Left ventricle myocardium inferior (tissue), 1 donor: ENCODE measurements around the gene CD274. TPM values are rescaled to one million over a fixed set of nuclear protein-coding genes. Genes with fewer than 3 reads are reported as not detected.

ENCODE experiments used
- DNase-seq: peaks from one replicate; pipeline ENCODE4 v3.0.0-alpha.2; 2020
- H3K27ac ChIP-seq: fragments of 200-600 bp; replicated peaks from 2 replicates; pipeline ENCODE4 v1.8.0; 2021
- H3K27me3 ChIP-seq: fragments of 200-600 bp; 2 replicates; pipeline ENCODE4 v1.8.0; 2021; ENCODE audit warnings: low read depth
- H3K36me3 ChIP-seq: fragments of 200-600 bp; 2 replicates; pipeline ENCODE4 v1.8.0; 2021
- H3K4me1 ChIP-seq: fragments of 200-600 bp; 2 replicates; pipeline ENCODE4 v1.8.0; 2021
- H3K4me3 ChIP-seq: fragments of 200-600 bp; 2 replicates; pipeline ENCODE4 v1.8.0; 2021; ENCODE audit warnings: mild to moderate bottlenecking, moderate library complexity
- H3K9me3 ChIP-seq: fragments of 200-600 bp; replicated peaks from 2 replicates; pipeline ENCODE4 v1.8.0; 2021
- intact Hi-C: fragments of 100-400 bp; cut with micrococcal nuclease; formaldehyde crosslinking; loops from one replicate; pipeline ENCODE4 v1.11.0; 2022
- total RNA-seq: library from RNA; stranded (reverse); fragmentation: NEBNext Ultra II Directional; extraction: Animal tissue kit (Norgen Biotek cat#: 25700); gene quantifications from one replicate; pipeline ENCODE4 v1.2.1, GENCODE V29; 2021
- TF ChIP-seq, protein P1 (sequence below): fragments of 200-600 bp; IDR thresholded peaks from 2 replicates; pipeline ENCODE4 v1.8.0; 2021; ENCODE audit warnings: antibody characterized with exemption, mild to moderate bottlenecking, borderline replicate concordance
- donor health status: DM: no; HTN: yes; CAD: no; lungs with severe emphysema.

CD274 gene
- total RNA-seq, 1 donor from 2014 or later = 14.7 TPM

DNA sequence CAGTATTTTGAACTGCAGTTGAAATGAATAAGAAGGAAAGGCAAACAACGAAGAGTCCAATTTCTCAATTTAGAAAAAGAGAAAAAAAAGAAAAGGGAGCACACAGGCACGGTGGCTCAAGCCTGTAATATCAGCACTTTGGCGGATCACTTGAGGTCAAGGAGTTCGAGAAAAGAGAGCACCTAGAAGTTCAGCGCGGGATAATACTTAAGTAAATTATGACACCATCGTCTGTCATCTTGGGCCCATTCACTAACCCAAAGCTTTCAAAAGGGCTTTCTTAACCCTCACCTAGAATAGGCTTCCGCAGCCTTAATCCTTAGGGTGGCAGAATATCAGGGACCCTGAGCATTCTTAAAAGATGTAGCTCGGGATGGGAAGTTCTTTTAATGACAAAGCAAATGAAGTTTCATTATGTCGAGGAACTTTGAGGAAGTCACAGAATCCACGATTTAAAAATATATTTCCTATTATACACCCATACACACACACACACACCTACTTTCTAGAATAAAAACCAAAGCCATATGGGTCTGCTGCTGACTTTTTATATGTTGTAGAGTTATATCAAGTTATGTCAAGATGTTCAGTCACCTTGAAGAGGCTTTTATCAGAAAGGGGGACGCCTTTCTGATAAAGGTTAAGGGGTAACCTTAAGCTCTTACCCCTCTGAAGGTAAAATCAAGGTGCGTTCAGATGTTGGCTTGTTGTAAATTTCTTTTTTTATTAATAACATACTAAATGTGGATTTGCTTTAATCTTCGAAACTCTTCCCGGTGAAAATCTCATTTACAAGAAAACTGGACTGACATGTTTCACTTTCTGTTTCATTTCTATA lies 602 bp upstream of the CD274 start:
- TF ChIP-seq, protein P1, sequence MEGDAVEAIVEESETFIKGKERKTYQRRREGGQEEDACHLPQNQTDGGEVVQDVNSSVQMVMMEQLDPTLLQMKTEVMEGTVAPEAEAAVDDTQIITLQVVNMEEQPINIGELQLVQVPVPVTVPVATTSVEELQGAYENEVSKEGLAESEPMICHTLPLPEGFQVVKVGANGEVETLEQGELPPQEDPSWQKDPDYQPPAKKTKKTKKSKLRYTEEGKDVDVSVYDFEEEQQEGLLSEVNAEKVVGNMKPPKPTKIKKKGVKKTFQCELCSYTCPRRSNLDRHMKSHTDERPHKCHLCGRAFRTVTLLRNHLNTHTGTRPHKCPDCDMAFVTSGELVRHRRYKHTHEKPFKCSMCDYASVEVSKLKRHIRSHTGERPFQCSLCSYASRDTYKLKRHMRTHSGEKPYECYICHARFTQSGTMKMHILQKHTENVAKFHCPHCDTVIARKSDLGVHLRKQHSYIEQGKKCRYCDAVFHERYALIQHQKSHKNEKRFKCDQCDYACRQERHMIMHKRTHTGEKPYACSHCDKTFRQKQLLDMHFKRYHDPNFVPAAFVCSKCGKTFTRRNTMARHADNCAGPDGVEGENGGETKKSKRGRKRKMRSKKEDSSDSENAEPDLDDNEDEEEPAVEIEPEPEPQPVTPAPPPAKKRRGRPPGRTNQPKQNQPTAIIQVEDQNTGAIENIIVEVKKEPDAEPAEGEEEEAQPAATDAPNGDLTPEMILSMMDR = no peak
- no peaks in the 10 kb centered on the region for H3K9me3 ChIP-seq
- peak overlapping the region; percentile 85 for H3K27ac ChIP-seq
- no peak for DNase-seq
- peak overlapping the region; percentile 71 for H3K4me3 ChIP-seq
- intact Hi-C loops = loop anchor here (5.0 kb wide), 1 partner anchor 143 kb away; no protein-coding TSS in a partner anchor
- H3K4me1 ChIP-seq = peaks cover 42% of the 10 kb centered on the region
- no peaks in the 10 kb centered on the region for H3K36me3 ChIP-seq
- no peaks in the 10 kb centered on the region for H3K27me3 ChIP-seq

DNA sequence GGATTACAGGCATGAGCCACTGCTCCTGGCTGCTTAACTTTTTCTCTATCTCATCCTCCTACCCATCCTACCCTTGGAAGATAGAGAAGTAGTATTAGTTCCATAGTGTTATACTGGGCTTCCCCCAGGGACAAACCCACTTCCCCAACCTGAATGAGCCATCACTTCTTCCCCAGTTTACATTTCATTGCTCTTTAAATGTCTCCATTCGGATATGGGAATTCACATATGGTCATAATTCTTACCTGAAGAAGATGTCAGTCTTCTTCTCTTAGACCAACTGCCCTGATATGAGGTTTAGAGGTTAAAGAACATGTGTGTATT lies 1.9 kb downstream of the CD274 start:
- H3K4me1 ChIP-seq = peaks cover 53% of the 10 kb centered on the region
- no peak for DNase-seq
- no peaks in the 10 kb centered on the region for H3K27me3 ChIP-seq
- TF ChIP-seq, protein P1 = no peak
- no peaks in the 10 kb centered on the region for H3K9me3 ChIP-seq
- peaks cover 6% of the 10 kb centered on the region for H3K36me3 ChIP-seq
- intact Hi-C loops = no loop called here
- H3K27ac ChIP-seq = peak overlapping the region; percentile 10
- no peak overlapping the region for H3K4me3 ChIP-seq

DNA sequence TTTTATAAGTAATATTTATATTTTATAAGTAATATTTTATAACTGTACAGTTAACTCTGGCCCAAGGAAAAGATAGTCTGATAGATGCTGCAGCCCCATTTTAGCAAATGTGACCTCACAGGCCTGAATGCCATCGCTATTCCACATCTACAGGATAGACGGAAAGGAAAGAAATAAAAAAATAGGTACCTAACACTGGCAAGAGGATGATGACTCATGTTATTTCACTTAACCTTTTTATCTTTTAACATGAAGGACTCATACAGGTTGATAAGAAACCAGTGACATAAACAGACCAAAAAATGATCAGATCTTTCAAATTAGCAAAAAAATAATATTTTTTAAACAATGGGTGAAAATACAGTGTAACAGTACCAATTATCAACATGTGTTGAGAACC lies 2.7 kb downstream of the CD274 start:
- no peaks in the 10 kb centered on the region for H3K9me3 ChIP-seq
- no peak for DNase-seq
- intact Hi-C loops = no loop called here
- peaks cover 13% of the 10 kb centered on the region for H3K36me3 ChIP-seq
- TF ChIP-seq, protein P1 = no peak
- H3K4me1 ChIP-seq = peaks cover 53% of the 10 kb centered on the region
- H3K27ac ChIP-seq = peak overlapping the region; percentile 24
- H3K27me3 ChIP-seq = no peaks in the 10 kb centered on the region
- H3K4me3 ChIP-seq = no peak overlapping the region

DNA sequence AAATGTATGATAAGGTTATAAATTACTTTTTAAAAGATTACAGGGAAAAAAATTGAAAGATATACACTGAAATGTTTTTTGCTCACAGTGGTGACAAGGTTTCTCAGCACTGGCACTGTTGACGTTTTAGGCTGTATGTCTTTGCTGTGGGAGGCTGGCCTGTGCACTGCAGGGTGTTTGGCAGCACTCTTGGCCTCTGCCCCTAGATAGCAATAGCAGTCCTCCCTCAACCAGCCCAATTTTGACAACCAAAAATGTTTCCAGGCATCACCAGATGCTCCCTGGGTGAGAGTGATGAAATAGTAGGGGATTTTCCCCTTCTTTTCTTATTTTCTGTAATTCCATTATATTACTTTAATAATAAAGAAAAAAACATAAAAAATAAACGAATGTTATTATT lies 3.3 kb downstream of the CD274 start:
- TF ChIP-seq, protein P1 = no peak
- Histone ChIP-seq H3K4me1 (peaks cover 53% of the 10 kb centered on the region), H3K36me3 (peaks cover 20% of the 10 kb centered on the region), H3K9me3 (no peaks in the 10 kb centered on the region), H3K27ac (peak overlapping the region; percentile 24), H3K4me3 (no peak overlapping the region), H3K27me3 (no peaks in the 10 kb centered on the region)
- intact Hi-C loops = no loop called here
- DNase-seq = no peak

DNA sequence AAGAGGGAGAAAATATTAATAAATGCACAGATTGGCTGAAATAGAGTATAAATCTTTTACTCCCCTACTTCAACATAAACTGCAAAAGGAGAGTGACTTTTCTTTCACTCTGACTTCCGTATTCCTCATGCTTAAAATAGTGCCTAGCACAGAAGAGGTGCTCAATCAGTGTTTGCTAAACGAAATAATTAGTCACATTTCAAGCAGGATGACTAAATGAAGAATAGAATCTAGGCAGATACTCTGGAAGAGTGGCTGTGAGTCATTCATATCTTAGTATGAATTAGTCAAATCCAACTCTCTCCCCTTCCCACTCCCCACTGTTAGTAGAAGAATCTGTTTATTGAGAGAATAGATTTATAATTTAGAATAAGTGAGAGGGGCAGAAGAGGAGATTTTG lies 4.8 kb downstream of the CD274 start:
- TF ChIP-seq, protein P1 = no peak
- intact Hi-C loops = loop anchor here (5.0 kb wide), 1 partner anchor 132 kb away; no protein-coding TSS in a partner anchor
- no peak for DNase-seq
- Histone ChIP-seq H3K36me3 (peaks cover 34% of the 10 kb centered on the region), H3K27ac (peak overlapping the region; percentile 45), H3K9me3 (no peaks in the 10 kb centered on the region), H3K4me1 (peaks cover 46% of the 10 kb centered on the region), H3K27me3 (no peaks in the 10 kb centered on the region), H3K4me3 (peak overlapping the region; percentile 14)
